PFSK-1 (cell line): Measurements from ENCODE around the gene TMEM131.

ENCODE experiments used
- FOXP2 ChIP-seq: optimal IDR thresholded peaks from 2 replicates; pipeline ENCODE3; 2011; ENCODE audit warnings: borderline replicate concordance, control low read depth, inconsistent platforms; ENCODE audit not compliant: insufficient read depth; ENCODE audit errors: extremely low read length, extremely low read depth
- POLR2AphosphoS5 ChIP-seq: IDR thresholded peaks from 2 replicates; pipeline ENCODE4 v1.6.1; 2012; ENCODE audit warnings: low read depth, mild to moderate bottlenecking, control low read depth, low read length, moderate library complexity
- REST ChIP-seq, 2 experiments: IDR thresholded peaks; 2 replicates each; pipeline versions ENCODE4 v1.6.1 to v1.8.0; 2011 to 2012; ENCODE audit warnings: low read depth in 2 of 2, low read length in 2 of 2, control low read depth in 1 of 2, inconsistent platforms in 1 of 2, mild to moderate bottlenecking in 1 of 2, moderate library complexity in 1 of 2; ENCODE audit not compliant: insufficient read depth in 1 of 2
- SIN3A ChIP-seq: IDR thresholded peaks from 2 replicates; pipeline ENCODE4 v1.6.1; 2012; ENCODE audit warnings: mild to moderate bottlenecking, low read length, moderate library complexity, borderline replicate concordance; ENCODE audit not compliant: insufficient read depth
- TAF1 ChIP-seq: IDR thresholded peaks from 2 replicates; pipeline ENCODE4 v1.6.1; 2012; ENCODE audit warnings: low read length, control low read depth, borderline replicate concordance; ENCODE audit not compliant: insufficient read depth

TMEM131 gene

GRCh38 chr2:97983698-97984097 is 12.1 kb downstream of the TMEM131 start:
- TF ChIP-seq TAF1 (no peak), FOXP2 (no peak), POLR2AphosphoS5 (no peak), REST (IDR thresholded peaks at IDR 0.05; ENCODE audit: insufficient read depth in 1 of 2, low read depth in 2 of 2, low read length in 2 of 2) (no peak), SIN3A (no peak)

- TF ChIP-seq TAF1 (no peak), POLR2AphosphoS5 (no peak), REST (IDR thresholded peaks at IDR 0.05; ENCODE audit: insufficient read depth in 1 of 2, low read depth in 2 of 2, low read length in 2 of 2) (no peak), SIN3A (no peak), FOXP2 (no peak)
Measured at GRCh38 chr2:97983134-97983533, 12.6 kb downstream of the TMEM131 start.

GRCh38 chr2:97982621-97983020 is 13.1 kb downstream of the TMEM131 start:
- TF ChIP-seq REST (IDR thresholded peaks at IDR 0.05; ENCODE audit: insufficient read depth in 1 of 2, low read depth in 2 of 2, low read length in 2 of 2) (no peak), SIN3A (no peak), TAF1 (no peak), FOXP2 (no peak)

- TF ChIP-seq FOXP2 (no peak), POLR2AphosphoS5 (no peak), SIN3A (no peak), REST (IDR thresholded peaks at IDR 0.05; ENCODE audit: insufficient read depth in 1 of 2, low read depth in 2 of 2, low read length in 2 of 2) (no peak), TAF1 (no peak)
Measured at GRCh38 chr2:97981961-97982360, 13.8 kb downstream of the TMEM131 start.

- TF ChIP-seq TAF1 (no peak), FOXP2 (no peak), REST (IDR thresholded peaks at IDR 0.05; ENCODE audit: insufficient read depth in 1 of 2, low read depth in 2 of 2, low read length in 2 of 2) (no peak), SIN3A (no peak), POLR2AphosphoS5 (no peak)
Measured at GRCh38 chr2:97979904-97980303, 15.8 kb downstream of the TMEM131 start.
